IMR-90 (cell line): Measurements from ENCODE around the gene AZU1. TPM values are rescaled to one million over a fixed set of nuclear protein-coding genes. Genes with fewer than 3 reads are reported as not detected.

Experiments used
- ATAC-seq: fragments of 200-7000 bp; cut with Tn5 transposase; 2 replicates; pipeline ENCODE4 v1.9.1; 2020; ENCODE audit warnings: low read depth, mild to moderate bottlenecking, moderate library complexity
- BruUV-seq: library from RNA; stranded (reverse); fragments of 400-500 nt; replicated peaks from 2 replicates; lab custom pipeline; 2021; lab: Mats Ljungman, UMichigan
- CTCF ChIA-PET: fragments of 300-600 bp; formaldehyde crosslinking; extraction: SDS; loops from one replicate; lab custom pipeline; 2021; ENCODE audit warnings: antibody characterized with exemption; lab: Yijun Ruan, JAX
- POLR2A ChIA-PET: fragments of 300-600 bp; sonication (Branson Sonifier 250); formaldehyde crosslinking; loops from one replicate; lab custom pipeline; 2022; ENCODE audit warnings: antibody characterized with exemption; ENCODE audit not compliant: unreplicated experiment; lab: Charles Lee
- DNase-seq: peaks from one replicate; pipeline ENCODE4 v3.0.0; 2013
- H2AFZ ChIP-seq: replicated peaks from 2 replicates; pipeline ENCODE3; 2013; ENCODE audit warnings: low read length, mild to moderate bottlenecking; ENCODE audit not compliant: poor library complexity
- H2AK5ac ChIP-seq: 2 replicates; pipeline ENCODE4 v1.6.1; 2013; ENCODE audit warnings: low read depth, low read length, inconsistent platforms
- H2AK9ac ChIP-seq: replicated peaks from 2 replicates; pipeline ENCODE3; 2013; ENCODE audit warnings: mild to moderate bottlenecking, low read depth, low read length, moderate library complexity; ENCODE audit not compliant: poor library complexity
- H2BK120ac ChIP-seq: 2 replicates; pipeline ENCODE4 v1.6.1; 2013; ENCODE audit warnings: low read depth, low read length, inconsistent platforms
- H2BK15ac ChIP-seq: 3 replicates; pipeline ENCODE4 v1.6.1; 2013; ENCODE audit warnings: low read depth, low read length, inconsistent platforms
- H2BK20ac ChIP-seq: 2 replicates; pipeline ENCODE4 v1.6.1; 2013; ENCODE audit warnings: low read depth, mild to moderate bottlenecking, inconsistent platforms, low read length, moderate library complexity
- H2BK5ac ChIP-seq: 2 replicates; pipeline ENCODE4 v1.6.1; 2013; ENCODE audit warnings: mild to moderate bottlenecking, low read depth, low read length, inconsistent platforms; ENCODE audit not compliant: poor library complexity, severe bottlenecking
- H3K14ac ChIP-seq: replicated peaks from 2 replicates; pipeline ENCODE4 v1.6.1; 2013; ENCODE audit warnings: low read depth, low read length, inconsistent platforms
- H3K18ac ChIP-seq: 2 replicates; pipeline ENCODE4 v1.6.1; 2013; ENCODE audit warnings: low read depth, low read length, control low read depth
- H3K23ac ChIP-seq: 2 replicates; pipeline ENCODE4 v1.6.1; 2013; ENCODE audit warnings: low read depth, low read length, inconsistent platforms
- H3K27ac ChIP-seq: 2 replicates; pipeline ENCODE4 v1.5.1; 2013; ENCODE audit warnings: mild to moderate bottlenecking, control low read depth, low read length; ENCODE audit not compliant: insufficient read depth
- H3K27me3 ChIP-seq: 2 replicates; pipeline ENCODE4 v1.6.1; 2013; ENCODE audit warnings: low read length; ENCODE audit not compliant: control insufficient read depth, insufficient read depth
- H3K36me3 ChIP-seq: 2 replicates; pipeline ENCODE4 v1.6.1; 2013; ENCODE audit warnings: low read length, mixed read lengths; ENCODE audit not compliant: control insufficient read depth, insufficient read depth
- H3K4ac ChIP-seq: 2 replicates; pipeline ENCODE4 v1.6.1; 2013; ENCODE audit warnings: low read depth, low read length, inconsistent platforms
- H3K4me1 ChIP-seq: 2 replicates; pipeline ENCODE4 v1.6.1; 2013; ENCODE audit warnings: low read length, mixed read lengths; ENCODE audit not compliant: control insufficient read depth, insufficient read depth
- H3K4me2 ChIP-seq: 2 replicates; pipeline ENCODE4 v1.6.1; 2013; ENCODE audit warnings: low read depth, mild to moderate bottlenecking, control low read depth, low read length, moderate library complexity
- H3K4me3 ChIP-seq: 2 replicates; pipeline ENCODE4 v1.5.1; 2013; ENCODE audit warnings: low read depth, mild to moderate bottlenecking, control low read depth, low read length, moderate library complexity; ENCODE audit not compliant: insufficient read depth
- H3K56ac ChIP-seq: 2 replicates; pipeline ENCODE4 v1.6.1; 2013; ENCODE audit warnings: low read length, inconsistent platforms; ENCODE audit not compliant: insufficient read depth; ENCODE audit errors: extremely low read depth
- H3K79me1 ChIP-seq, 2 experiments: 2 replicates each; pipeline ENCODE4 v1.6.1; 2013; ENCODE audit warnings: low read length in 2 of 2, inconsistent platforms in 1 of 2, low read depth in 1 of 2
- H3K9ac ChIP-seq: 2 replicates; pipeline ENCODE4 v1.6.1; 2013; ENCODE audit warnings: low read depth, low read length, control low read depth
- H3K9me1 ChIP-seq: 2 replicates; pipeline ENCODE4 v1.6.1; 2013; ENCODE audit warnings: low read length, inconsistent platforms; ENCODE audit not compliant: insufficient read depth
- H3K9me3 ChIP-seq: 2 replicates; pipeline ENCODE4 v1.6.1; 2013; ENCODE audit warnings: low read length; ENCODE audit not compliant: control insufficient read depth, insufficient read depth
- H4K20me1 ChIP-seq: 2 replicates; pipeline ENCODE4 v1.6.1; 2013; ENCODE audit warnings: low read length, inconsistent platforms; ENCODE audit not compliant: insufficient read depth
- H4K5ac ChIP-seq: 2 replicates; pipeline ENCODE4 v1.6.1; 2013; ENCODE audit warnings: mild to moderate bottlenecking, low read depth, low read length, control low read depth
- H4K8ac ChIP-seq, 2 experiments: 2 replicates each; pipeline ENCODE4 v1.6.1; 2013; ENCODE audit warnings: low read depth in 2 of 2, low read length in 2 of 2, control low read depth in 1 of 2, inconsistent platforms in 1 of 2
- H4K91ac ChIP-seq: 2 replicates; pipeline ENCODE4 v1.6.1; 2013; ENCODE audit warnings: low read depth, low read length, inconsistent platforms; ENCODE audit not compliant: insufficient read depth
- BHLHE40 ChIP-seq: fragments of 150-350 bp; IDR thresholded peaks from 2 replicates; pipeline ENCODE4 v1.6.1; 2016; ENCODE audit warnings: mild to moderate bottlenecking, low read depth, low read length
- WGBS, 2 experiments: methylation state at CpG; one replicate each; pipeline versions ENCODE4 v1.1.5 to v1.1.7; 2013; ENCODE audit warnings: missing lambda C conversion rate in 2 of 2; ENCODE audit not compliant: insufficient read length in 1 of 2; ENCODE audit errors: extremely low coverage in 2 of 2; 5-methylcytosine and 5-hydroxymethylcytosine counted together
- dilution Hi-C: fragments of 300-500 bp; cut with HindIII; formaldehyde crosslinking; loops from one replicate; pipeline ENCODE4 v1.14.3; 2018; ENCODE audit warnings: low sequenced_read_pairs; ENCODE audit not compliant: unreplicated experiment
- in situ Hi-C: fragments of 300-500 bp; cut with MboI; formaldehyde crosslinking; loops from 3 replicates; pipeline ENCODE4 v1.14.3; 2019; ENCODE audit warnings: low sequenced_read_pairs, inconsistent platforms, mixed read lengths
- intact Hi-C: fragments of 100-400 bp; cut with micrococcal nuclease; formaldehyde crosslinking; loops from 2 replicates; pipeline ENCODE4 v1.10.0; 2022
- polyA plus RNA-seq, 3 experiments: library from polyadenylated mRNA; depleted of rRNA; stranded (reverse); fragments of >200 nt; gene quantifications; 2 replicates each; pipeline ENCODE4 v1.2.3, GENCODE V29; 2012; ENCODE audit warnings: low replicate concordance in 1 of 3
- total RNA-seq: library from RNA; depleted of rRNA; stranded (reverse); fragments of >200 nt; gene quantifications from 2 replicates; pipeline ENCODE4 v1.2.3, GENCODE V29; 2012
- TF ChIP-seq, protein P1 (sequence below): conservative IDR thresholded peaks from 2 replicates; pipeline ENCODE4 v1.5.1; 2012; ENCODE audit warnings: mild to moderate bottlenecking, low read depth, low read length, improper control_type of control experiment

Gene AZU1
- total and polyA plus RNA-seq, 2 of the 4 experiments (the other 2 are of a cell fraction) = 0.12 TPM; not detected in 1

DNA sequence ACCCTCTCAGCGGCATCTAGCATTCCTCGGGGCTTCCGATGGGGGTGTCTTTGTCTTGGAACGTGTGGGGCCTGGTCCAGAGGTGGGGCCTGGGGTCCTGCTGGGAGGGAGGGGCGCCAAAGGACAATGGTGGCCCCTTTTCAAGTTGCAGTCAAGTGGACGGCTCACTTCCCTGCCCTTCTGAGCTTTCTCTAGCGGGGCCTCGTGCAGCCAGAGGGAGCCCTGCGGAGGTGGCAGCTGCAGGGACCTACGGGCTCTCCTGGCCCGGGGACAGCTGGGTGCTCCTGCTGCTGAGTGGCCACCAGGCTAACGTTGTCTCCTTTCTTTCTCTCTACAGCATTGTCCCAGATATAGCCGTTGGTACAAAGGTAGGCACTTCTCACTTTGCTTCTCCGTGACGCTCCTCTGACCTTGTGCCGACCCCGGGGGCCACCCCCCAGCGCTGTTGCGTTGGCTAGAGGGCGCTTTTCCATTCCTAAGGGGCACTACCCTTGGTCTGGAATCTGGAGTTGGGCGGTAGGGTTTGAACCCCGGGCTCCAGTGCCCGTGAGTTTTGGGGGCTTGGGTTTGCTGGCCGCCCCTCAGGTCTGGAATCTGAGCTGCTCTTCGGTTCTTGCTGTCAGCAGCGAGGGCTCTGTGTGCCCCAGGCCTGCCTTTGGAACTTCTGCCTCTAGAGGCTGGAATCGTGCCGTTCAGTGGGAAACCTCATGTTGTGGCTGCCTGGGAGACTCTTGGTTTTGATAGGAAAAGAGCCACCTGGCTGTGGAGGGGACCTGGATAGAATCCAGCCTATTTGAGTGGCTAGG, 28.4 kb upstream of the AZU1 start:
- ATAC-seq (no peak), DNase-seq (peak; percentile 49)
- in situ Hi-C loops (no loop called here), intact Hi-C loops (loop anchor here (2.0 kb wide), 1 partner anchor 28 kb away; no protein-coding TSS in a partner anchor), dilution Hi-C loops (no loop called here)
- Histone ChIP-seq H3K18ac (no peak overlapping the region), H2AK5ac (no peak overlapping the region), H3K9me3 (no peaks in the 10 kb centered on the region), H4K20me1 (peaks cover 64% of the 10 kb centered on the region), H3K4me2 (peak overlapping the region; percentile 96), H2AK9ac (peak overlapping the region; percentile 56), H3K4me1 (peaks cover 30% of the 10 kb centered on the region), H2BK20ac (no peak overlapping the region), H4K91ac (no peak overlapping the region), H3K27me3 (no peaks in the 10 kb centered on the region), H3K9me1 (peaks cover 11% of the 10 kb centered on the region; the same call in 1 of the 2 replicates), H4K8ac (no peak overlapping the region), H3K14ac (peak overlapping the region; percentile 44; the same call in 1 of the 2 replicates), H2BK120ac (no peak overlapping the region), H3K36me3 (peaks cover 38% of the 10 kb centered on the region), H3K4ac (peak overlapping the region; percentile 11; the same call in 1 of the 2 replicates), H3K79me1 (peaks cover 0 to 11% of the 10 kb centered on the region in 2 experiments; a peak in 1 of 4 replicates), H3K27ac (peak overlapping the region; percentile 85), H3K56ac (peak overlapping the region; percentile 81), H2AFZ (peak overlapping the region; percentile 26), H2BK5ac (peak overlapping the region; percentile 48), H3K9ac (peak overlapping the region; percentile 98), H2BK15ac (no peak overlapping the region), H3K4me3 (peak overlapping the region; percentile 94), H3K23ac (peak overlapping the region; percentile 48), H4K5ac (no peak overlapping the region)
- no TSS peak for BruUV-seq
- no peak for TF ChIP-seq BHLHE40
- TF ChIP-seq, protein P1, sequence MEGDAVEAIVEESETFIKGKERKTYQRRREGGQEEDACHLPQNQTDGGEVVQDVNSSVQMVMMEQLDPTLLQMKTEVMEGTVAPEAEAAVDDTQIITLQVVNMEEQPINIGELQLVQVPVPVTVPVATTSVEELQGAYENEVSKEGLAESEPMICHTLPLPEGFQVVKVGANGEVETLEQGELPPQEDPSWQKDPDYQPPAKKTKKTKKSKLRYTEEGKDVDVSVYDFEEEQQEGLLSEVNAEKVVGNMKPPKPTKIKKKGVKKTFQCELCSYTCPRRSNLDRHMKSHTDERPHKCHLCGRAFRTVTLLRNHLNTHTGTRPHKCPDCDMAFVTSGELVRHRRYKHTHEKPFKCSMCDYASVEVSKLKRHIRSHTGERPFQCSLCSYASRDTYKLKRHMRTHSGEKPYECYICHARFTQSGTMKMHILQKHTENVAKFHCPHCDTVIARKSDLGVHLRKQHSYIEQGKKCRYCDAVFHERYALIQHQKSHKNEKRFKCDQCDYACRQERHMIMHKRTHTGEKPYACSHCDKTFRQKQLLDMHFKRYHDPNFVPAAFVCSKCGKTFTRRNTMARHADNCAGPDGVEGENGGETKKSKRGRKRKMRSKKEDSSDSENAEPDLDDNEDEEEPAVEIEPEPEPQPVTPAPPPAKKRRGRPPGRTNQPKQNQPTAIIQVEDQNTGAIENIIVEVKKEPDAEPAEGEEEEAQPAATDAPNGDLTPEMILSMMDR = peak; percentile 36; the same call in 1 of the 2 replicates
- ChIA-PET POLR2A (no interaction called here), CTCF (no interaction called here)
- 4% methylated on average over 7 of the region's 28 CpGs; no CpG with 5 or more reads in 1 of the 2 experiments for whole genome bisulfite sequencing, 2 experiments
